Caco-2 (cell line): ENCODE measurements around the gene TARS1. TPM values are rescaled to one million over a fixed set of nuclear protein-coding genes. Genes with fewer than 3 reads are reported as not detected.

ENCODE experiments used
- BruUV-seq: library from RNA; stranded (reverse); fragments of 400-500 nt; replicated peaks from 2 replicates; lab custom pipeline; 2021; lab: Mats Ljungman, UMichigan
- CTCF ChIA-PET: fragments of 300-600 bp; sonication (Branson Sonifier 250); formaldehyde crosslinking; loops from one replicate; lab custom pipeline; 2022; ENCODE audit warnings: antibody characterized with exemption; lab: Charles Lee
- POLR2A ChIA-PET: fragments of 300-600 bp; sonication (Branson Sonifier 250); formaldehyde crosslinking; loops from one replicate; lab custom pipeline; 2022; ENCODE audit warnings: antibody characterized with exemption; lab: Charles Lee
- DNase-seq, 2 experiments: peaks; one replicate each; pipeline versions ENCODE4 v3.0.0 to v3.0.0-alpha.2; 2020 to 2022
- H3K27me3 ChIP-seq: replicated peaks from 2 replicates; pipeline ENCODE4 v1.6.0; 2011; ENCODE audit warnings: low read length; ENCODE audit not compliant: control insufficient read depth, insufficient read depth
- H3K36me3 ChIP-seq: 2 replicates; pipeline ENCODE4 v1.5.1; 2011; ENCODE audit warnings: low read length; ENCODE audit not compliant: control insufficient read depth, insufficient read depth
- H3K4me1 ChIP-seq: fragments of 250-450 bp; sonication (Bioruptor Pico); 2 replicates; pipeline ENCODE4 v1.5.1; 2020; ENCODE audit warnings: mild to moderate bottlenecking
- H3K4me3 ChIP-seq: 2 replicates; pipeline ENCODE4 v1.5.1; 2011; ENCODE audit warnings: low read depth, mild to moderate bottlenecking, control low read depth, low read length
- H3K9me3 ChIP-seq: fragments of 250-450 bp; sonication (Bioruptor Pico); 2 replicates; pipeline ENCODE4 v1.5.1; 2020; ENCODE audit warnings: mild to moderate bottlenecking, moderate library complexity
- H3K27ac Mint-ChIP-seq: one replicate; pipeline ENCODE4 v1.8.0; 2022; ENCODE audit warnings: mixed read lengths; ENCODE audit not compliant: unreplicated experiment
- H3K27me3 Mint-ChIP-seq: one replicate; pipeline ENCODE4 v1.8.0; 2022; ENCODE audit warnings: mixed read lengths; ENCODE audit not compliant: insufficient read depth, unreplicated experiment
- H3K36me3 Mint-ChIP-seq: one replicate; pipeline ENCODE4 v1.8.0; 2022; ENCODE audit warnings: mild to moderate bottlenecking, mixed read lengths; ENCODE audit not compliant: insufficient read depth, unreplicated experiment
- H3K4me1 Mint-ChIP-seq: one replicate; pipeline ENCODE4 v1.8.0; 2022; ENCODE audit warnings: low read depth, mixed read lengths; ENCODE audit not compliant: unreplicated experiment
- H3K4me3 Mint-ChIP-seq: one replicate; pipeline ENCODE4 v1.8.0; 2022; ENCODE audit warnings: mild to moderate bottlenecking, moderate library complexity, mixed read lengths; ENCODE audit not compliant: unreplicated experiment
- H3K9me3 Mint-ChIP-seq: one replicate; pipeline ENCODE4 v1.8.0; 2022; ENCODE audit warnings: mixed read lengths; ENCODE audit not compliant: unreplicated experiment
- intact Hi-C: fragments of 100-400 bp; cut with micrococcal nuclease; formaldehyde crosslinking; loops from one replicate; pipeline ENCODE4 v1.10.0; 2022; ENCODE audit not compliant: unreplicated experiment
- total RNA-seq: library from RNA; stranded (reverse); gene quantifications from 2 replicates; pipeline ENCODE4 v1.2.3, GENCODE V29; 2022
- TF ChIP-seq, protein P1 (sequence below), 2 experiments: fragments of 200-600 bp in 1 of 2; IDR thresholded peaks; 1 replicate in 1 of 2; 2 replicates in 1 of 2; pipeline versions ENCODE4 v1.5.1 to v1.8.0; 2011 to 2022; ENCODE audit warnings: antibody characterized with exemption in 1 of 2, control low read depth in 1 of 2, inconsistent platforms in 1 of 2, low read depth in 1 of 2, low read length in 1 of 2, mild to moderate bottlenecking in 1 of 2, moderate library complexity in 1 of 2; ENCODE audit not compliant: insufficient read depth in 1 of 2, severe bottlenecking in 1 of 2, unreplicated experiment in 1 of 2

Gene TARS1
- total RNA-seq, 1 experiment from 2014 or later = 288 TPM

GRCh38 chr5:33408816-33409215, 31.9 kb upstream of the TARS1 start:
- Mint-ChIP-seq H3K27me3 (no peaks in the 10 kb centered on the region), H3K4me3 (no peak overlapping the region), H3K4me1 (no peaks in the 10 kb centered on the region), H3K27ac (no peak overlapping the region), H3K9me3 (no peaks in the 10 kb centered on the region), H3K36me3 (no peaks in the 10 kb centered on the region)
- POLR2A ChIA-PET = no interaction called here
- BruUV-seq = no TSS peak
- Histone ChIP-seq H3K9me3 (no peaks in the 10 kb centered on the region), H3K4me1 (no peaks in the 10 kb centered on the region), H3K4me3 (no peak overlapping the region), H3K36me3 (no peaks in the 10 kb centered on the region), H3K27me3 (no peaks in the 10 kb centered on the region)
- CTCF ChIA-PET = interaction anchor here (0.7 kb wide), 1 partner anchor 152 kb away, joined by 9 read pairs; no protein-coding TSS in a partner anchor
- intact Hi-C loops = no loop called here
- TF ChIP-seq, protein P1, sequence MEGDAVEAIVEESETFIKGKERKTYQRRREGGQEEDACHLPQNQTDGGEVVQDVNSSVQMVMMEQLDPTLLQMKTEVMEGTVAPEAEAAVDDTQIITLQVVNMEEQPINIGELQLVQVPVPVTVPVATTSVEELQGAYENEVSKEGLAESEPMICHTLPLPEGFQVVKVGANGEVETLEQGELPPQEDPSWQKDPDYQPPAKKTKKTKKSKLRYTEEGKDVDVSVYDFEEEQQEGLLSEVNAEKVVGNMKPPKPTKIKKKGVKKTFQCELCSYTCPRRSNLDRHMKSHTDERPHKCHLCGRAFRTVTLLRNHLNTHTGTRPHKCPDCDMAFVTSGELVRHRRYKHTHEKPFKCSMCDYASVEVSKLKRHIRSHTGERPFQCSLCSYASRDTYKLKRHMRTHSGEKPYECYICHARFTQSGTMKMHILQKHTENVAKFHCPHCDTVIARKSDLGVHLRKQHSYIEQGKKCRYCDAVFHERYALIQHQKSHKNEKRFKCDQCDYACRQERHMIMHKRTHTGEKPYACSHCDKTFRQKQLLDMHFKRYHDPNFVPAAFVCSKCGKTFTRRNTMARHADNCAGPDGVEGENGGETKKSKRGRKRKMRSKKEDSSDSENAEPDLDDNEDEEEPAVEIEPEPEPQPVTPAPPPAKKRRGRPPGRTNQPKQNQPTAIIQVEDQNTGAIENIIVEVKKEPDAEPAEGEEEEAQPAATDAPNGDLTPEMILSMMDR (IDR thresholded peaks at IDR 0.05; ENCODE audit: insufficient read depth in 1 of 2, low read depth in 1 of 2, low read length in 1 of 2, severe bottlenecking in 1 of 2, unreplicated experiment in 1 of 2) = no peak
- DNase-seq = no peak

- no peaks in the 10 kb centered on the region for H3K9me3 Mint-ChIP-seq
- H3K9me3 ChIP-seq = no peaks in the 10 kb centered on the region
- TF ChIP-seq, protein P1 (IDR thresholded peaks at IDR 0.05; ENCODE audit: insufficient read depth in 1 of 2, low read depth in 1 of 2, low read length in 1 of 2, severe bottlenecking in 1 of 2, unreplicated experiment in 1 of 2) = no peak
- no peaks in the 10 kb centered on the region for H3K4me1 ChIP-seq
- no peak overlapping the region for H3K4me3 ChIP-seq
- no peaks in the 10 kb centered on the region for H3K36me3 ChIP-seq
- H3K4me3 Mint-ChIP-seq = no peak overlapping the region
- intact Hi-C loops = no loop called here
- H3K27me3 Mint-ChIP-seq = no peaks in the 10 kb centered on the region
- POLR2A ChIA-PET = no interaction called here
- CTCF ChIA-PET = no interaction called here
- DNase-seq = no peak
- H3K27ac Mint-ChIP-seq = no peak overlapping the region
- H3K36me3 Mint-ChIP-seq = no peaks in the 10 kb centered on the region
- no TSS peak for BruUV-seq
- H3K27me3 ChIP-seq = no peaks in the 10 kb centered on the region
- no peaks in the 10 kb centered on the region for H3K4me1 Mint-ChIP-seq
Measured at GRCh38 chr5:33409435-33410170, 31.2 kb upstream of the TARS1 start.

DNA sequence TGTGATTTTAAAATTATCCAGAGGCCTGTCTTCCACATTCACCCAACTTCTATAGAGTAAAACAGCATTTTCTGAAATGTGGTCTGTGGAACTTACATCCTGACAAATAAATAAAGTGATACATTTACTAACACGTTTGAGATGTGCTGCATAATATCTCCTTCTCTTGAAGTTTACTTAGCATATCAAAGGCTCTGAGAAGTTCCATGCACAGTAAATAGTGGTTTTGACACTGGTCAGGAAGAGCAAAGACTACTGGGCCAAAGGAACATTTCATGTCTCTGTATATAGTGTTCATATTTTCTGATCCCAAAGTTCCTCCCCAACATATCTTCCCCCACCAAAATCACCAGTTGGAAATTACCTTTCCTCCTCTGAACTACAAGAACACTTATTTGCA, 30.5 kb upstream of the TARS1 start:
- ChIA-PET POLR2A (no interaction called here), CTCF (no interaction called here)
- Mint-ChIP-seq H3K4me1 (no peaks in the 10 kb centered on the region), H3K27ac (no peak overlapping the region), H3K36me3 (no peaks in the 10 kb centered on the region), H3K4me3 (no peak overlapping the region), H3K27me3 (no peaks in the 10 kb centered on the region), H3K9me3 (no peaks in the 10 kb centered on the region)
- no peaks in the 10 kb centered on the region for H3K9me3 ChIP-seq
- H3K4me1 ChIP-seq = no peaks in the 10 kb centered on the region
- intact Hi-C loops = no loop called here
- no peak overlapping the region for H3K4me3 ChIP-seq
- DNase-seq = no peak
- H3K36me3 ChIP-seq = no peaks in the 10 kb centered on the region
- TF ChIP-seq, protein P1 (IDR thresholded peaks at IDR 0.05; ENCODE audit: insufficient read depth in 1 of 2, low read depth in 1 of 2, low read length in 1 of 2, severe bottlenecking in 1 of 2, unreplicated experiment in 1 of 2) = no peak
- BruUV-seq = no TSS peak
- no peaks in the 10 kb centered on the region for H3K27me3 ChIP-seq
